Sigmoid colon (tissue), 4 donors: ENCODE measurements around the gene CLMP.

ENCODE experiments used
- CTCF ChIP-seq, 4 experiments: fragments of 450-650 bp in 3 of 4; fragments of 200-600 bp in 1 of 4; IDR thresholded peaks; one replicate each; pipeline ENCODE4 v1.5.1; 2016 to 2019; ENCODE audit warnings: antibody characterized with exemption in 4 of 4, mild to moderate bottlenecking in 3 of 4, moderate library complexity in 2 of 4
- EP300 ChIP-seq, 4 donors: sonication (generic); formaldehyde crosslinking; IDR thresholded peaks; one replicate each; pipeline ENCODE4 v1.6.1; 2017; ENCODE audit warnings: antibody characterized with exemption in 4 of 4
- POLR2A ChIP-seq, 2 donors: fragments of 450-650 bp; IDR thresholded peaks; one replicate each; pipeline ENCODE4 v1.6.1; 2016; ENCODE audit warnings: antibody characterized with exemption in 2 of 2, mild to moderate bottlenecking in 2 of 2, moderate library complexity in 2 of 2

GRCh38 chr11:123161376-123162030, 33.5 kb downstream of the CLMP start:
- TF ChIP-seq EP300 (IDR thresholded peaks at IDR 0.05) (no peak), CTCF (IDR thresholded peaks at IDR 0.05) (no peak), POLR2A (IDR thresholded peaks at IDR 0.05) (no peak)
